ENCODE data around the gene GSE1.

The GSE1 gene

GRCh38 chr16:85650135-85650843, 37.2 kb downstream of the GSE1 start:
- DNase-seq (ENCODE audit: low spot score): no peak

- DNase-seq (ENCODE audit: low spot score): no peak
These were observed 37.9 kb downstream of the GSE1 start for GRCh38 chr16:85650844-85651628.

- DNase-seq (ENCODE audit: low spot score): no peak
These were observed 38.7 kb downstream of the GSE1 start for GRCh38 chr16:85651629-85652430.

GRCh38 chr16:85652431-85653221, 39.5 kb downstream of the GSE1 start:
- DNase-seq (ENCODE audit: low spot score): no peak

GRCh38 chr16:85653290-85653891, 40.3 kb downstream of the GSE1 start:
- no peak for DNase-seq (ENCODE audit: low spot score)

- no peak for DNase-seq (ENCODE audit: low spot score)
These were observed 41.4 kb downstream of the GSE1 start for GRCh38 chr16:85654251-85655095.

- no peak for DNase-seq (ENCODE audit: low spot score)
These were observed 42.4 kb downstream of the GSE1 start for GRCh38 chr16:85655216-85656129.

- DNase-seq (ENCODE audit: low spot score): no peak
These were observed 43.5 kb downstream of the GSE1 start for GRCh38 chr16:85656351-85657266.

GRCh38 chr16:85657267-85657650, 44.1 kb downstream of the GSE1 start:
- no peak for DNase-seq (ENCODE audit: low spot score)

- no peak for DNase-seq (ENCODE audit: low spot score)
These were observed 44.9 kb downstream of the GSE1 start for GRCh38 chr16:85657996-85658395.

- DNase-seq (ENCODE audit: low spot score): no peak
These were observed 45.6 kb downstream of the GSE1 start for GRCh38 chr16:85658504-85659326.

- DNase-seq (ENCODE audit: low spot score): no peak
These were observed 46.2 kb downstream of the GSE1 start for GRCh38 chr16:85659336-85659735.

- DNase-seq (ENCODE audit: low spot score): peak; percentile 58
These were observed 46.8 kb downstream of the GSE1 start for GRCh38 chr16:85659805-85660511.

- no peak for DNase-seq (ENCODE audit: low spot score)
These were observed 48.0 kb downstream of the GSE1 start for GRCh38 chr16:85660843-85661739.

GRCh38 chr16:85661740-85662481, 48.8 kb downstream of the GSE1 start:
- DNase-seq (ENCODE audit: low spot score): no peak

All from kidney capillary endothelial cell (primary cell).